ENCODE data around the gene INPP4B. TPM values are rescaled to one million over a fixed set of nuclear protein-coding genes. Genes with fewer than 3 reads are reported as not detected.

Gene INPP4B
- 17.7 and 17.8 TPM in 2 replicates for total RNA-seq

GRCh38 chr4:142846108-142846728 is at the start of gene INPP4B:
INPP4B (minus strand) TSS chr4:142846301.

